DLD1 (cell line): ENCODE measurements around the gene CDK4.
"Not testable (repeated sequence)": the region's sequence is repeated elsewhere in the genome, so short reads cannot be mapped to it uniquely, and the experiment has no call there.

Experiments used
- in situ Hi-C: cut with HindIII; loops from 2 replicates; pipeline ENCODE4 v1.10.0; 2017; ENCODE audit warnings: low sequenced_read_pairs

Gene CDK4

GRCh38 chr12:57715036-57715748 is 36.9 kb downstream of the CDK4 start:
- in situ Hi-C loops = not testable (repeated sequence)

- in situ Hi-C loops = no loop called here
These were observed 38.9 kb downstream of the CDK4 start for GRCh38 chr12:57713209-57713608.

- in situ Hi-C loops = no loop called here
These were observed 39.4 kb downstream of the CDK4 start for GRCh38 chr12:57712701-57713100.

GRCh38 chr12:57708296-57708695 is 43.8 kb downstream of the CDK4 start:
- in situ Hi-C loops = no loop called here

- in situ Hi-C loops = no loop called here
These were observed 44.9 kb downstream of the CDK4 start for GRCh38 chr12:57707250-57707649.

GRCh38 chr12:57700317-57700716 is 51.8 kb downstream of the CDK4 start:
- in situ Hi-C loops = no loop called here

- in situ Hi-C loops = no loop called here
These were observed 53.7 kb downstream of the CDK4 start for GRCh38 chr12:57698414-57698813.
